NCI-H2227 treated with DMSO at 0.1 percent for 48 hours (cell line): ENCODE data around the gene CAPG.
"Not testable (repeated sequence)": the region's sequence is repeated elsewhere in the genome, so short reads cannot be mapped to it uniquely, and the experiment has no call there.

Experiments
- DNase-seq: peaks from one replicate; lab custom pipeline; 2025; lab: John Stamatoyannopoulos, UW

The CAPG gene

DNA sequence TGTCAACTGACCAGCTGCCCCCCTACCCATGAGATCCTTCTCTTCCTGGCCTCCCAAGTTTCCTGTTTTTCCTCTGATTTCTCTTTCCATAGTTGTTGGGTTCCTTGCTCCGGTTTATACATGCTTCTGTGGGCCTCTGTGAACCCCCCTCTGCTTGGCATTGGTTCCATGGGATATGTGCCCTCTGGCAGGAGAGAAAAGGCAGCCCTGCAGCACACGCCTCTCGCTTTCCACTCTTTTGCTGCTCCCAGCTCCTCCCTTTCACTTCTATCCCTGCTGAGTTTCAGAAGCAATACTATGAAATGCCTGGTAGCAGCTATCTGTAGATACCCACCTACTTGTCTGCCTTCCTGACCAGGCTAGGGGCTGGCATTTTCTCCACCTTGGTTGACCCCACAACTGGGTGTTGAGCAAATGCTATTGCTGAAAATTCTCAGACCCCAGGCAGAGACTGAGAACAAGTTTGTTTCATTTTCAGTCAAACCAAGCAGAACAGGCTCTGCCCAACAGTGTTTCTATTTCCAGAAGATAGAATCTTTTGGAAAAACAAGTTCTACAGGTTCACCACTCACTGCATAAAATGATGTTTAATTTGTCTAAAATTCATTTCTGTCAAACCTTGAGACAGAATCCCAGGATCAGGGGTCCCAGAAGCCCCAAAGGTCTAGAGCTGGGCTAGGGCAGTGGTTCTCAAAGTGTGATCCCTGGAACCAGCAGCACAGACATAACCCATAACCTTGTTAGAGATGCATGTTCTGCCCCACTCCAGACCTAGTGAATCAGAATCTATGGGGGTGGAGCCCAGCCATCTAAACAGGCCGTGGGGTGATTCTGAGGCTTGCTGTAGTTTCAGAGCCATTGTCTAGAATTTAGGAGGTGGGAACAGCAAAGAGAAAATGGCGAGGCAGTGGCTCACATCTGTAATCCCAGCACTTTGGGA is 13.4 kb downstream of the CAPG start:
- DNase-seq = no peak

DNA sequence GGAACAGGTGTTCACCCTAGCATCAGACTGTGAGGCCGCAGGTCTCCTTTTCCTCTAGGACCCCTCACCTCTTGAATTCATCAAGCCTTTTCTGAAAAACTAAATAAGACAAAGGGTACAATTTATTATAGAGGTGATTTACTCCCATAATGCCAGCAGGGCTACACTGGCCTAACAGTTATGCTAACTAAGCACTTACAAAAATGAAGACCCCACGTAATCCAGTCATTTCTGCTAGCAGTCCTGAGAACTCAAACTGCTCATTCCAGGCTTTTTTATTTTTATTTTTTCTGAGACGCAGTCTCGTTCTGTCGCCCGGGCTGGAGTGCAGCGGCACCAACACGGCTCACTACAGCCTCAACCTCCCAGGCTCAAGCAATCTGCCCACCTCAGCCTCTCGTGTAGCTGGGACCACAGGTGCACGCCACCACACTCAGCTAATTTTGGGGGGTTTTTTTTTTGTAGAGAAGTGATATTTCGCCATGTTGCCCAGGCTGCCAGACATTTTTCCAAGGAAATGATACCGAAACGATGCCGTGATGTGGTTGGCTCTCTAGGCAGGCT is 14.2 kb downstream of the CAPG start:
- DNase-seq = no peak

DNA sequence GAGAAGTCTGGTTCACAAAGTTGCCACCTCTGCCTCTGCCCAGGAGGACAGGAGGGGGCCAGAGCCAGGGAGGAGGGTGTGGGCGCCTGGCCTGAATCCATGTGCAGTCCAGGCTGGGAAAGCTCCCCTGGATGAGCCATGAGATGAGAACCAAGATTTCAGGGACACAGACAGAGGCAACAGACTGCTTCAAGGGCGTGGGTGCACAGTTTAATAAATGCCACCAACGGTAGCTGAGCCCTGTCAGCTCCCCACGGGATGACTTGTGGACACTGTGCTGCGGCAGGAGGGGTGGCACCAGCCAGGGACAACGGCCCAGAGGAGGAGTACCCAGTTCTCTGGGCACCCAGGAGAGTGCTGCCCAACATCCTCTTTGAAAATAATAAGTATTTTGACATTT is 15.2 kb downstream of the CAPG start:
- no peak for DNase-seq

DNA sequence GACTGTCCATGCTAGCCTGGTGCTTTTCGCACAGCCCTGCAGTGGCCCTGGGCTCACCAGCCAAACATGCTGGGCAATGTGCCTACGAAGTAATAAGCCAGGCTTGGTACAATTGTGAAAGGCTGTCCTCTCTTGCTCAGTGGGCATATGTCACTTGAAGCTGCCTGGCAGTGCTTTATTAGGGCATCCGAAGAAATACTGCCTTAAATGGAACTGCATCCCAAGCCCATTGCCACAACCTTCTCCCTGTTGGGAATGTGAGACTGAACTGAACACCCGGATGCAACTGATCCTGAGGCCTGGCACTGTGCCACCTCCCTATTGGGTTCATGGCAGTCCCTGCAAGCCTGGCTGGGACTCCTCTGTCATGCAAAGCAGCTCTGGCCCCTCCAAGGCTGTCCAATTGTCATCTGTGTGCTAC is 15.9 kb downstream of the CAPG start:
- no peak for DNase-seq

DNA sequence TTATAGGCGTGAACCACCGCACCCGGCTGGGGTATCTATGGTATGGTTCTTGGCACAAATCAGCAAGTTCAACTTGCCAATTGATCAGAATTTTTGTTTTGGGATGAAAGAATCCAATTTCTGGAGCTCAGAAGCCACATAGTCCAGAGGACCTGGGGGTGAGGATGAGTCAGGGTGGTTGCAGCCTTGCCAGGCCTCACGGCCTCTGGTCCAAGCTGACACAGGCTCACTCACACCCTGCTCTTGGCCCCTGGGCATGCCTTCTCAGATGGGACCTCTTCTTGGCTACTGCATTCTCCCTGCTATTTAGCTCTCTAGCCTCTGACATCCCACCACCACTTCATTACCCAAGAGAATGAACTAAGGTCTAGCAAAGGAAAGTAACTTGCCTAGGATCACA is 16.3 kb downstream of the CAPG start:
- no peak for DNase-seq

DNA sequence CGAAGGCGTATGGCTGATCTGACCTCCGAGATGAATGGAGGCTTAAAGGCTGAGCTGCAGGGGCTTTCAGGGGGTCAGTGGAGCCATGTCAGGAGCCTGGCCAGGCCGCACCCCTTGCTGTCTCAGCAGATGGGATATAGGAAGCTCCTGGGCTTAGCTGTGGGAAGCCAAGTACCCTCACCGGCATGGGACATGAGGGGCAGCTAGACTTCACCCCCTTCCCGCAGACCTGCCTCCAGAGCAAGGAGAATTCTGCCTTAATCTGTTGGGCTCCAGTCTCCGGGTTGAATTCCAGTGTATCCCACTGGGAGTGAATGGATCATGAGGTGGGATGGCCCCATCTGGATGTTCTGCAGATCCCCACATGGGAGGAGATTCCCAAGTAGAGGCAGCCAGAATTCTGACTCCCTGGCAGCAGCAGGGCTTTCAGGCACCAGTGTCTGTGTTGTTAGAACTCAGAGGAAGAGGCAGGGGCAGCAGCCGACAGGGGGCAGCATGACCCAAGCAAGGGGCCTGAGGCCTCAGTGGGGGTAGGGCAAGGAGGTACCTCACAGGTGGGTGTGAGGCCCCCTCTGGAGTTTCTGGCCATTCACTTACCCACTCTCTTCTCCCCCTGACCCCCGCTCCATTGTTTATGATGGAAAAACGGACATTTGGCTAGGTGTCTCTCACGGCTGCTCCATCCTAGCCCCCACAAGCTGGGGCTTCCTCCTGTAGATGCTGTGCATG is 19.1 kb downstream of the CAPG start:
- no peak for DNase-seq

DNA sequence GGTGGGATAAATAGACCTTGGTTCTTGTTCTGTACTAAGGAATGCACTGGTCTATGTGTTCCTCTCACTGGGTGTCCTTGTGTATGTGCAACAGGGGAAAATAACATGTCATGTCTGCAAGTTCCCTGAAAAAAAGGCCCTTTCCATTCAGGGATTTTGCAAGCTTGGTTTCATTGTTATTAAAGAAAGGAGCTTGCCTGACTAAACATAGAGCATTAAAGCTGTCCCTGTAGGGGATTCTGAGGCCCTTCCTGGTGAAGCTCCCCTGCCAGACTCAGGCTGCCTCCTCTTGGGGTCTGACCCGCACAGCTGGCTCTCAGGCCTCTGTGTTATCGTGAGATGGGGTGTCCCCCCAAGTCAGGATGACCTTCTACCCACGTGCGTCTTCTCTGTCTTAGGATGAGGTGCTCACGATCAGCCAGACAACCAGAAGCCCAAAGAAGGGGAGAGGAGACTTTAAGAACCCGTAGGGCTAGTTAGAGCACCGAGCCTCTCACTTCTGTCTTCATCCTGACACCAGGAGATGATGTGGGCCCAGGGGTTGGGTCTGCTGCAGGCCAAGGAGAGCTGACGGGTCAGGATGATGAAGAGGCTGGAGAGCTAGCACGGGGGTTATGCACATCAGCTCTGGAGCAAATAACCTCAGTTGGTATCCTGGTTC is 21.2 kb downstream of the CAPG start:
- no peak for DNase-seq

DNA sequence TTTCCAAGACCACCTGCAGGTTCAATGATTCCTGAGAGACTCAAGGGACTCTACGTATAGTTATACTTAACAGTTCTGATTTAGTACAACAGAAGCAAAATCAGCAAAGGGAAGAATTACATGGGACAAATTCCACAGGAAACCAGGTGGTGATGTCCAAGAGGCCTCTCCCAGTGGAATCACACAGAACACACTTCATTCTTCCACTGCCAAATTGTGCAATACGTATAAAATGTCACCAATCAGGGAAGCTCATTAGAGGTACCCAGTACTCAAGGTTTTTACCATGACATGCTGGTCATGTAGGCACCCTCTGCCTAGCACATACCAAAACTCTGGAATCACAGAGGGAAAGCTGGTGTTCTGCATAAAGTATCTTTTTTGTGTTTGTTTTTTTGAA is 22.4 kb downstream of the CAPG start:
- DNase-seq = no peak

DNA sequence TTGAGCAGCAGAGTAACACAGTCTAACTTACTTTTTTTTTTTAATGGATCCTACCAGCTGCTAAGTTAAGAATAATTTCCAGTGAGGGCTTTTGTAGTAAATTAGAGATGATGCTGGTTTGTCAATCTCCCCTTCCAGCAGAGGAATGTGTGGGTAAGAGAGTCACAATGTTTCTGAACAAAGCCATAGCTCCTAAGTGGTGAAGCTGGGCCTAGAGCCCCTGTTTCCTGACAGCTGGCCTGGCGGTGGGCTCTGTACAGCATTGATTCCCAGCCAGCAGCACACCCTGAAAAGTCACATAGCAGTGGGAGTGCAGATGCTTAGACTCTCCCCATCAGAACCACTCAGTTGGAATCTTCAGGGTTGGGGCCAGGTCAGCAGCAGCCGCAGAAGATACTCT is 24.4 kb downstream of the CAPG start:
- DNase-seq = no peak

DNA sequence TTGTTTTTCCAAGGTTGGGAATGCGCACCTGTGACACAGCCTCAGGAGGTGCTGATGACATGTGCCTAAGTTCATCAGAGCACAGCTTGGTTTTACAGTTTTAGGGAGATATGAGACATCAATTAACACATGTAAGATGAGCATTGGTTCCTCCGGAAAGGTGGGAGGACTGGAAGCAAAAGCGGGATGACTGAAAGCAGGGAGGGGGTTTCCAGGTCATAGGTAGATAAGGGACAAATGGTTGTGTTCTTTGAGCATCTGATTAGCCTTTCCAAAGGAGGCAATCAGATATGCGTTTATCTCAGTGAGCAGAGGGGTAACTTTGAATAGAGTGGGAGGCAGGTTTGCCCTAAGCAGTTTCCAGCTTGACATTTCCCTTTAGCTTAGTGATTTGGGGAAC is 26.3 kb downstream of the CAPG start:
- no peak for DNase-seq

DNA sequence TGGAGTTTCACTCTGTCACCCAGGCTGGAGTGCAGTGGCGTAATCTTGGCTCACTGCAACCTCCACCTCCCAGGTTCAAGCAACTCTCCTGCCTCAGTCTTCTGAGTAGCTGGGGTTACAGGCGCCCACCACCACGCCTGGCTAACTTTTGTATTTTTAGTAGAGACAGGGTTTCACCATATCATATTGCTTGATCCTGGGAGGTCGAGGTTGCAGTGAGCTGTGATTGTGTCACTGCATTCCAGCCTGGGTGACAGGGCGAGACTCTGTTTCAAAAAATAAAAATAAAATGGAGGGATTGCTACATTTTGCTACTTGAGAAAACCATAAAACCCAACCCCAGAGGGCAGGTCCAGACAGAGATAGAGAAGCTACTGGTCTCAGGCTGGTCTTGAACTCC is 27.0 kb downstream of the CAPG start:
- DNase-seq = not testable (repeated sequence)

DNA sequence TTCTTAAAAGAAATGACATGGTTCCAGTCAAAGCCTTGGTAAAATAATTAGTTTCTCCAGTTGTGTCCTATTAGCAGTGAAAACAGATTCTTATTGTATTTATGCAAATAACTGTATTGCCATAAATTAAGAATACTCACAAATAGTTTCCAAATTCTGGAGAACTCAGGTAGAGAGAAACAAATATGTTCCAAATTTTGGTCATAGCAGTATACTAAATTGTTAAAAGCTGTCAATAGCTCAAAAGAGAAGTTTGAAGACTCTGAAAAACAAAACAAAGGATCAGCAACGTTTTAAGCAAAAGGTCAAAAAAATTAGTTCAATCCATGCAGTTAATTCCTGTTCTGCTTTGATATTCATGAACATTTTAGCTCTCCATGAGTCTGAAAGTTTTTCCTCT is 30.1 kb downstream of the CAPG start:
- no peak for DNase-seq

DNA sequence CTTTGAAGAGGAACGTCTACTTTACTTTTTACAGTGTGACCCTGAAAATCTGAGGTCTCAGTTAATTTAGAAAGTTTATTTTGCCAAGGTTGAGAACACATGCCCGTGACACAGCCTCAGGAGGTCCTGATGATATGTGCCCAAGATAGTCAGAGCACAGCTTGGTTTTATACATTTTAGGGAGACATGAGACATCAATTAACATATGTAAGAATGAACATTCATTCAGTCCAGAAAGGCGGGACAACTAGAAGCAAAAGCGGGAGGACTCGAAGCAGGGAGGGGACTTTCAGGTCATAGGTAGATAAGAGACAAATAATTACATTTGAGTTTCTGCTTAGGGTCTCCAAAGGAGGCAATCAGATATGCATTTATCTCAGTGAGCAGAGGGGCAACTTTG is 31.9 kb downstream of the CAPG start:
- DNase-seq = no peak

DNA sequence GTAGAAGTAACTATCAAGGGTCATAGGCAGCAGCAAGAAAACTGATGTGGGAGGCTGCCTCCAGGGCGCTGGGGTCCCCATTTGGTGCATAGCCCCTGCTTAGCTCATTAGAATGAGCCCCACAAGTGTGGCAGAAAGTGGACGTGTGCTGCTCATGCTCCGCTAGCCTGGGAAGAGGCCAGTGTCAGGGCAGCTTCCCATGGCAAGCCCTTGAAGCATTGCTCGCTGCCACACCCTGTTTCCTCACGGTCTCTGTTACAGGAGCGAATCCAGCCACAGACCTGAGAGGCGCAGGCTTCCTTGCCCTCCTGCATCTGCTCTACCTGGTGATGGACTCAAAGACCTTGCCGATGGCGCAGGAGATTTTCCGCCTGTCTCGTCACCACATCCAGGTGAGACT is 33.1 kb downstream of the CAPG start:
- no peak for DNase-seq

DNA sequence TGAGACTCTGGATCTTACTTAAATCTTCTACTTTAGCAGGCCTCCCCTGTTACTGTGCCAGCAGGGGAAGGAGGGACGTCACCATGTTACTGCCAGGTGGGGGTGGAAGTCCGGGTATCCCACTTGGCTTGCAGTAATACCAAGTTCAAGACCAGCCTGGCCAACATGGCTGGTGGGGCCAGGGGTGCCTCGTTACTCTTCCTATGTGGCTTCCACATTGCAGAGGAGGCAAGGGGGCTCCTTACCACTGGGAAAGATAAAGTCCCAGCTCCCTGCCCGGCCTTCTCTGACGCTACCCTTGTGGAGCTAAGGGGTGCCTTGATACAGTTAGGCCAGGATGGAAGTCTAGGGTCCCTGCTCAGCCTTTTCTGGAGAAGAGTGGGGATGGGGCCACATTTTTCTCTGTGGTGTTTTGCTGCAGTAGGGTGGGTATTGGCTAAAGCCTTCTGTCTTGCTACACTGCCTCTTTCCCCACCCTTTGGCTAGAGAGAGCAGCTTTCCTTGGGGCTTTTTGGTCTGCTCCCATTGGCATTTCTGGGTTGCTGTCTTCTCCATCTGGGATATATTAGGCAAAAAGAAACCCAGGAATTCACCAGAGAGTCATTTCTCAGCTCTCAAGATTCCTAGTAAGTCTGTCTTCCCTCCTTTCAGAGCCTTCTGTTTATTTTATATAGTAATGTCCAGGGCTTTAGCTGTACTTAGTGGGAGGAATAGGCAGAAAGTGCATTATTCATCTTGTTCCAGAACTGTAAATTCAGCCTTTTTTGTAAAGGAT is 33.7 kb downstream of the CAPG start:
- DNase-seq = no peak

DNA sequence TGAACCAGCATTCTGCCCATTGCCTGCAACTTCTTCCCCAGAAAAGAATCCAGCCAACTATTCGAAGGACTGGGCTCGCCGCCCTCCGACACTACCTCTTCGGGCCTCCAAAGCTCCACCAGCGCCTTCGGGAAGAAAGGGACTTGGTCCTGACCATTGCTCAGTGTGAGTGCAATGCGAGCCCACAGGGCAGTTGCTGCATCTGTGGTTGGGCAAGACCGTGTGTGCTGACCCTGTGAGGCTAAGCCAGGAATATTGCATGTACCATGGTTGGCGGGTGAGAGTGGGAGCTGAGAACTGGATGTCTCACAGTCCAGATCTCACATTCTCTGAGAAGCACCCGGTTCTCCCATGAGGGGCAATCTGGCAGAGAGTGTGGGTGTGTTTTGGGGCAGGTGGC is 39.1 kb downstream of the CAPG start:
- no peak for DNase-seq

DNA sequence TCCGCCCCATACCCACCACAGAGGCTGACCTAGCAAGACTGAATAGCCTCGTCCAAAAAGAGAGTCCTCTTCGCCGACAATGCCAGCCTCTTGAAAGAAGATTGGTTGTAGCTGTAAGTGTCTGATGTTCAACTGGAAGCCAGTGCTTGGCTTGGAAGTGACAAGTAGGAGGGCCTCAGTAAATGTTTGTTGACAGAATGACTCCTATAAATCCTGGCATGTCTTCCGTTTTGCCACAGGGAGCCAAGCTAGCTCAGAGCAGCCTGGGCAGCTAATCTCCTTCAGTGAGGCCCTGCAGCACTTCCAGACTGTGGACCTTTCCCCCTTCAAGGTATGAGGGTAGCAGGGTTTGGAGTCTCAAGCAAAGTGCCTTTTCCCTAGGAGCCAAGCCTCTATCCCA is 40.7 kb downstream of the CAPG start:
- DNase-seq = no peak

DNA sequence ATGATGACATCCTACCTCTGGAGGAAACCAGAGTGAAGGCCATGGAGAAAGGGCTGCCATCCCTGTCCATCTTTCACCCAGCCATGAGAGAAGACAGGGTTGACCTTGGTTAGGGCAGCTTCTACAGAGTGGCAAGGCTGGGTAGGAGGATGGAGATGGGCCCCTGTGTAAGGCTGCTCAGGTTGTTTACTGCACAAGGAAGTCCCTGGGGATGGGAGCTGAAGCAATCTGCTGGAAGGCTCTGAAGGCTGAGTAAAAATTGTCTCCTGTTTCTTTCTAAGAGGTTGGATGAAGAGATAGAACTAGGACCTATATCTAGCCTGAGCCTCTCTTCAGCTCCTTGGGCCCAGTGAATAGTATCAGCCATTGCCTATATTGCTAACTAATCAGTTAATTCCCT is 41.2 kb downstream of the CAPG start:
- no peak for DNase-seq

DNA sequence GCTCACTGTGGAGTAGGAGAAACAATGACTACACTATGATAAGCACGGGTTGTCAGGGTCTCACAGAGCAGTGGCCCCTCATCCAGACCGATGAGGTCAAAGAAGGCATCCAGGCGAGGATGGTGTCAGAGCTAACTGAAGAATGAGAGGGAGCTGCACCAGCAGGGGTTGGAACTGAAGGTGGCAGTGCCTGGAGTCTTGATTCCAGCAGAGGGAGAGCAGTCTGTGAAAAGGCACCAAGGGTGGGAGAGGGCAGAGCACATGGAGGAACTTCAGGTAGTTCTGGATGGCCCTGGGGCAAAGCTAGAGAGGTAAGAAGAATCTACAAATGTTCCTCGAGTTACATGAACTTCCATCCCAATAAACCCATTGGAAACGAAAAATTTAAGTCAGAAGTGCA is 43.0 kb downstream of the CAPG start:
- DNase-seq = no peak

DNA sequence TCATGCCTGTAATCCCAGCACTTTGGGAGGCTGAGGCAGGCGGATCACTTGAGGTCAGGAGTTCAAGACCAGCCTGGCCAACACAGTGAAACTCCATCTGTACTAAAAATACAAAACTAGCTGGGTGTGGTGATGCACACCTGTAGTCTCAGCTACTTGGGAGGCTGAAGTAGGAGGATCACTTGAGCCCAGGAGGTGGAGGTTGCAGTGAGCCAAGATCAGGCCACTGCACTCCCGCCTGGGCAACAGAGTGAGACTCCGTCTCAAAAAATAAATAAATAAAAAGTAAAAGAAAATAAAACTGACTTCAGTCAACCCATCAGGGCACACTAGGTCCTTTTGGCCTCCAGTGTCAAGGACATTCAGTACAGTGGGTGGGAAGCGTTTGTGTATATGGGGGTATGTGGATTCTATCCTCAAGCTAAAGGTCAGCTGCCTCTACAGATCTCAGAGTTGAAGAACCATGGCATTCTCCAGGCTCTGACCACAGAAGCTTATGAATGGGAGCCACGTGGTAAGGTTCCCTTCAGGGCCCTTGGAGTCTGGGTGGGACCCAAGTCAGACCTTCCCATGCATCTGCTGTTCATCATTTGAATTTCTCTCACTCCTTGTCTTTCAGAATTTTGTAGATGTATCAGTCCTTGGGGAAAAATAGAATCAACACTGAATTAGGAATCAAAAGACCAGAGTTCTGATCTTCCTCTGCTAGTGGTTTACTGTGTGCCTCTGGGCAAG is 47.3 kb downstream of the CAPG start:
- not testable (repeated sequence) for DNase-seq

DNA sequence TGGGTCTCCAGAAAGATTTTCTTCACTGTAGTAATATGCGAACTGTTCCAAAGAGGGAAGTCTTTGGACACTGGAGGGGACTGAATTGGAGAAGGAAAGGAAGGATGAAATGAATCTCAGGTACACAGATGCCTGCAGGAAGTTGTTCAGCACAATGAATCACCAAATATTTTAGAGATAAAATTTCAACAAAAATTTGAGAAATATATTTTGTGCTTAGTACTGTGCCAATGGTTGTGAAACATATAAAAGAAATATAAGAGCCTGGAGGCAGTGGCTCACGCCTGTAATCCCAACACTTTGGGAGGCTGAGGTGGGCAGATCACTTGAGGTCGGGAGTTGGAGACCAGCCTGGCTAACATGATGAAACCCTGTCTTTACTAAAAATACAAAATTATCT is 52.4 kb downstream of the CAPG start:
- DNase-seq = no peak
